Fibroblast of lung (primary cell): ENCODE measurements around the gene SACM1L. TPM values are rescaled to one million over a fixed set of nuclear protein-coding genes. Genes with fewer than 3 reads are reported as not detected.
"Not testable (repeated sequence)": the region's sequence is repeated elsewhere in the genome, so short reads cannot be mapped to it uniquely, and the experiment has no call there.

ENCODE experiments used
- DNase-seq, 2 donors: peaks; one replicate each; pipeline versions ENCODE4 v3.0.0 to v3.0.0-alpha.2; 2010; ENCODE audit warnings: low read depth in 2 of 2
- H2AFZ ChIP-seq: 2 replicates; pipeline ENCODE4 v1.5.1; 2012; ENCODE audit warnings: low read length, control low read depth, inconsistent platforms
- H3K27ac ChIP-seq: 2 replicates; pipeline ENCODE4 v1.5.1; 2011; ENCODE audit warnings: low read length, control low read depth; ENCODE audit not compliant: insufficient read depth
- H3K27me3 ChIP-seq: 2 replicates; pipeline ENCODE4 v1.5.1; 2011; ENCODE audit warnings: mild to moderate bottlenecking, low read length; ENCODE audit not compliant: control insufficient read depth, insufficient read depth
- H3K36me3 ChIP-seq: 2 replicates; pipeline ENCODE4 v1.5.1; 2011; ENCODE audit warnings: low read length; ENCODE audit not compliant: control insufficient read depth, insufficient read depth
- H3K4me1 ChIP-seq: 2 replicates; pipeline ENCODE4 v1.5.1; 2011; ENCODE audit warnings: low read length; ENCODE audit not compliant: control insufficient read depth, insufficient read depth; ENCODE audit errors: extremely low read depth
- H3K4me2 ChIP-seq: 2 replicates; pipeline ENCODE4 v1.5.1; 2011; ENCODE audit warnings: low read length, control low read depth; ENCODE audit not compliant: insufficient read depth; ENCODE audit errors: extremely low read depth
- H3K4me3 ChIP-seq, 4 experiments: fragments of 200-600 bp in 1 of 4; sonication (generic) in 1 of 4; replicated peaks in 1 of 4; 2 replicates each; pipeline ENCODE4 v1.5.1; 2011 to 2016; ENCODE audit warnings: low read length in 4 of 4, low read depth in 3 of 4, mild to moderate bottlenecking in 3 of 4, control low read depth in 2 of 4, inconsistent platforms in 1 of 4, mixed read lengths in 1 of 4; ENCODE audit not compliant: insufficient read depth in 1 of 4; ENCODE audit errors: control extremely low read depth in 1 of 4
- H3K79me2 ChIP-seq: 2 replicates; pipeline ENCODE4 v1.5.1; 2012; ENCODE audit warnings: mild to moderate bottlenecking, low read length, inconsistent platforms; ENCODE audit not compliant: control insufficient read depth, insufficient read depth
- H3K9ac ChIP-seq: 2 replicates; pipeline ENCODE4 v1.5.1; 2011; ENCODE audit warnings: mild to moderate bottlenecking, low read length, control low read depth; ENCODE audit not compliant: insufficient read depth
- H3K9me3 ChIP-seq: 2 replicates; pipeline ENCODE4 v1.5.1; 2012; ENCODE audit warnings: low read depth, low read length; ENCODE audit not compliant: control insufficient read depth, insufficient read depth
- H4K20me1 ChIP-seq: 2 replicates; pipeline ENCODE4 v1.5.1; 2011; ENCODE audit warnings: low read length; ENCODE audit not compliant: control insufficient read depth, insufficient read depth; ENCODE audit errors: extremely low read depth
- CTCF ChIP-seq, 2 donors: IDR thresholded peaks in 1 of 2; conservative IDR thresholded peaks in 1 of 2; 1 replicate in 1 of 2; 2 replicates in 1 of 2; pipeline ENCODE4 v1.5.1; 2011 to 2012; ENCODE audit warnings: low read length in 2 of 2, control low read depth in 1 of 2, inconsistent platforms in 1 of 2, low read depth in 1 of 2, mild to moderate bottlenecking in 1 of 2
- EZH2 ChIP-seq: IDR thresholded peaks from 2 replicates; pipeline ENCODE4 v1.5.1; 2012; ENCODE audit warnings: low read length, control low read depth, mild to moderate bottlenecking; ENCODE audit errors: missing control alignments
- polyA plus RNA-seq, 2 donors: library from polyadenylated mRNA; depleted of rRNA in 1 of 2; stranded (reverse) in 1 of 2; unstranded in 1 of 2; fragments of >200 nt; gene quantifications; 2 replicates each; pipeline ENCODE4 v1.2.1, GENCODE V29; 2011 to 2012; ENCODE audit warnings: missing spikeins in 1 of 2
- total RNA-seq: library from RNA; depleted of rRNA; stranded (reverse); fragments of >200 nt; gene quantifications from 2 replicates; pipeline ENCODE4 v1.2.1, GENCODE V29; 2014

Gene SACM1L
- total and polyA plus RNA-seq, 2 donors (not counting 1 experiment from before 2014, with no cell fraction given), result 33.3 to 41.8 TPM

- H3K9me3 ChIP-seq, result no peaks in the 10 kb centered on the region
- no peak for DNase-seq
- TF ChIP-seq CTCF (conservative IDR thresholded peaks at IDR 0.05 in 1 of 2, IDR thresholded peaks at IDR 0.05 in 1 of 2; ENCODE audit: low read depth in 1 of 2, low read length in 2 of 2) (no peak), EZH2 (no peak)
- H3K4me3 ChIP-seq, result no peak overlapping the region
- no peaks in the 10 kb centered on the region for H3K4me1 ChIP-seq
- H3K79me2 ChIP-seq, result no peaks in the 10 kb centered on the region
- no peak overlapping the region for H3K27ac ChIP-seq
- no peak overlapping the region for H3K9ac ChIP-seq
- no peak overlapping the region for H3K4me2 ChIP-seq
- no peaks in the 10 kb centered on the region for H3K36me3 ChIP-seq
- no peak overlapping the region for H2AFZ ChIP-seq
- no peaks in the 10 kb centered on the region for H4K20me1 ChIP-seq
- peaks cover 3% of the 10 kb centered on the region for H3K27me3 ChIP-seq
Observed at GRCh38 chr3:45754461-45754860, 65.3 kb downstream of the SACM1L start.

- H4K20me1 ChIP-seq, result no peaks in the 10 kb centered on the region
- no peak for DNase-seq
- no peak for TF ChIP-seq CTCF (conservative IDR thresholded peaks at IDR 0.05 in 1 of 2, IDR thresholded peaks at IDR 0.05 in 1 of 2; ENCODE audit: low read depth in 1 of 2, low read length in 2 of 2)
- no peak for TF ChIP-seq EZH2
- no peak overlapping the region for H3K27ac ChIP-seq
- no peaks in the 10 kb centered on the region for H3K36me3 ChIP-seq
- H3K9me3 ChIP-seq, result no peaks in the 10 kb centered on the region
- no peaks in the 10 kb centered on the region for H3K4me1 ChIP-seq
- no peak overlapping the region for H2AFZ ChIP-seq
- no peaks in the 10 kb centered on the region for H3K79me2 ChIP-seq
- H3K4me3 ChIP-seq, result no peak overlapping the region
- H3K9ac ChIP-seq, result no peak overlapping the region
- peaks cover 3% of the 10 kb centered on the region for H3K27me3 ChIP-seq
- no peak overlapping the region for H3K4me2 ChIP-seq
Observed at GRCh38 chr3:45756055-45756454, 66.9 kb downstream of the SACM1L start.

- not testable (repeated sequence) for H4K20me1 ChIP-seq, DNase-seq, H3K27me3 ChIP-seq, H3K4me3 ChIP-seq, H3K36me3 ChIP-seq, H3K4me2 ChIP-seq, H3K27ac ChIP-seq, H3K79me2 ChIP-seq, H3K9ac ChIP-seq, H3K9me3 ChIP-seq, H2AFZ ChIP-seq, H3K4me1 ChIP-seq
Observed at GRCh38 chr3:45757141-45757540, 67.9 kb downstream of the SACM1L start.
